ENCODE results near the gene NAA38. TPM values are rescaled to one million over a fixed set of nuclear protein-coding genes. Genes with fewer than 3 reads are reported as not detected.
A peak's percentile ranks its signal among the peaks of the same experiment; 100 is the strongest.

Gene NAA38
- polyA plus RNA-seq = 50.7 TPM
- long read RNA-seq, donor 1, transcript NAA38-201 (2 exons, 999 nt) = minor isoform, 16 of 114 reads
- long read RNA-seq, donor 1, transcript NAA38-205 (3 exons, 852 nt) = major isoform, 20 of 114 reads
- long read RNA-seq, donor 1, partial matches to known transcripts = 45 of 114 reads
- long read RNA-seq, donor 1, other reads (novel, unspliced or antisense) = 30 of 114 reads
- long read RNA-seq, donor 2, transcript NAA38-206 (2 exons, 424 nt) = minor isoform, 6 of 78 reads
- long read RNA-seq, donor 2, transcript NAA38-205 (3 exons, 852 nt) = minor isoform, 24 of 78 reads
- long read RNA-seq, donor 2, transcript NAA38-201 (2 exons, 999 nt) = major isoform, 38 of 78 reads
- long read RNA-seq, donor 2, partial matches to known transcripts = 0 of 78 reads
- long read RNA-seq, donor 2, other reads (novel, unspliced or antisense) = 9 of 78 reads
- long read RNA-seq, donor 3 = 0 reads
- long read RNA-seq, donor 4, transcript NAA38-205 (3 exons, 852 nt) = major isoform, 5 of 9 reads
- long read RNA-seq, donor 4, partial matches to known transcripts = 0 of 9 reads
- long read RNA-seq, donor 4, other reads (novel, unspliced or antisense) = 0 of 9 reads
- long read RNA-seq, donor 5, transcript NAA38-201 (2 exons, 999 nt) = major isoform, 18 of 119 reads
- long read RNA-seq, donor 5, transcript NAA38-205 (3 exons, 852 nt) = minor isoform, 11 of 119 reads
- long read RNA-seq, donor 5, partial matches to known transcripts = 71 of 119 reads
- long read RNA-seq, donor 5, other reads (novel, unspliced or antisense) = 14 of 119 reads
- long read RNA-seq, donor 6, transcript NAA38-205 (3 exons, 852 nt) = major isoform, 26 of 69 reads
- long read RNA-seq, donor 6, transcript NAA38-201 (2 exons, 999 nt) = major isoform, 26 of 69 reads
- long read RNA-seq, donor 6, partial matches to known transcripts = 0 of 69 reads
- long read RNA-seq, donor 6, other reads (novel, unspliced or antisense) = 11 of 69 reads
- long read RNA-seq, donor 7, transcript NAA38-205 (3 exons, 852 nt) = minor isoform, 15 of 168 reads
- long read RNA-seq, donor 7, transcript NAA38-201 (2 exons, 999 nt) = major isoform, 16 of 168 reads
- long read RNA-seq, donor 7, transcript NAA38-206 (2 exons, 424 nt) = minor isoform, 5 of 168 reads
- long read RNA-seq, donor 7, partial matches to known transcripts = 122 of 168 reads
- long read RNA-seq, donor 7, other reads (novel, unspliced or antisense) = 9 of 168 reads
- long read RNA-seq, donor 8, transcript NAA38-201 (2 exons, 999 nt) = minor isoform, 29 of 123 reads
- long read RNA-seq, donor 8, transcript NAA38-206 (2 exons, 424 nt) = minor isoform, 7 of 123 reads
- long read RNA-seq, donor 8, transcript NAA38-205 (3 exons, 852 nt) = major isoform, 43 of 123 reads
- long read RNA-seq, donor 8, partial matches to known transcripts = 21 of 123 reads
- long read RNA-seq, donor 8, other reads (novel, unspliced or antisense) = 21 of 123 reads
- long read RNA-seq, donor 9, transcript NAA38-206 (2 exons, 424 nt) = minor isoform, 6 of 93 reads
- long read RNA-seq, donor 9, transcript NAA38-205 (3 exons, 852 nt) = minor isoform, 34 of 93 reads
- long read RNA-seq, donor 9, transcript NAA38-201 (2 exons, 999 nt) = major isoform, 45 of 93 reads
- long read RNA-seq, donor 9, partial matches to known transcripts = 0 of 93 reads
- long read RNA-seq, donor 9, other reads (novel, unspliced or antisense) = 6 of 93 reads
- long read RNA-seq, donor 10, transcript NAA38-201 (2 exons, 999 nt) = major isoform, 34 of 86 reads
- long read RNA-seq, donor 10, transcript NAA38-206 (2 exons, 424 nt) = minor isoform, 6 of 86 reads
- long read RNA-seq, donor 10, transcript NAA38-205 (3 exons, 852 nt) = minor isoform, 26 of 86 reads
- long read RNA-seq, donor 10, partial matches to known transcripts = 0 of 86 reads
- long read RNA-seq, donor 10, other reads (novel, unspliced or antisense) = 19 of 86 reads
- long read RNA-seq, donor 11, transcript NAA38-201 (2 exons, 999 nt) = minor isoform, 18 of 114 reads
- long read RNA-seq, donor 11, transcript NAA38-205 (3 exons, 852 nt) = major isoform, 20 of 114 reads
- long read RNA-seq, donor 11, transcript NAA38-206 (2 exons, 424 nt) = minor isoform, 6 of 114 reads
- long read RNA-seq, donor 11, partial matches to known transcripts = 60 of 114 reads
- long read RNA-seq, donor 11, other reads (novel, unspliced or antisense) = 8 of 114 reads

- Histone ChIP-seq H3K27ac (ENCODE audit: low read length) (peak within 1 kb of the TSS; percentile 93), H3K4me1 (ENCODE audit: control insufficient read depth, insufficient read depth, low read length) (peaks cover 30% of the 10 kb centered on the region), H3K4me3 (ENCODE audit: low read length) (peak within 1 kb of the TSS; percentile 67), H3K9me3 (ENCODE audit: control insufficient read depth, low read depth, low read length) (peaks cover 3% of the 10 kb centered on the region), H3K27me3 (ENCODE audit: control insufficient read depth, insufficient read depth, low read length) (no peaks in the 10 kb centered on the region), H3K36me3 (ENCODE audit: control insufficient read depth, insufficient read depth, low read length) (peaks cover 36% of the 10 kb centered on the region)
- WGBS (ENCODE audit: insufficient coverage, low lambda C conversion rate) = no CpG with 5 or more reads among the region's 64 CpGs
- peak; percentile 99 to 100 for DNase-seq
Measured at GRCh38 chr17:7856811-7857712, at the start of gene NAA38. Gene NAA38, minus strand, starts transcription at chr17:7857559. Its CDS starts 96 bp downstream, at chr17:7857463.

GRCh38 chr17:7903154-7904103 lies 46.1 kb upstream of the NAA38 start:
- no peak overlapping the region for H3K4me3 ChIP-seq (ENCODE audit: low read length)
- H3K9me3 ChIP-seq (ENCODE audit: control insufficient read depth, low read depth, low read length) = no peaks in the 10 kb centered on the region
- no peak for DNase-seq
- H3K36me3 ChIP-seq (ENCODE audit: control insufficient read depth, insufficient read depth, low read length) = peaks cover 97% of the 10 kb centered on the region
- no peaks in the 10 kb centered on the region for H3K4me1 ChIP-seq (ENCODE audit: control insufficient read depth, insufficient read depth, low read length)
- no peaks in the 10 kb centered on the region for H3K27me3 ChIP-seq (ENCODE audit: control insufficient read depth, insufficient read depth, low read length)
- WGBS (ENCODE audit: insufficient coverage, low lambda C conversion rate) = no CpG with 5 or more reads among the region's 22 CpGs
- no peak overlapping the region for H3K27ac ChIP-seq (ENCODE audit: low read length)

GRCh38 chr17:7897773-7898172 lies 40.4 kb upstream of the NAA38 start:
- H3K4me3 ChIP-seq (ENCODE audit: low read length) = no peak overlapping the region
- no peaks in the 10 kb centered on the region for H3K9me3 ChIP-seq (ENCODE audit: control insufficient read depth, low read depth, low read length)
- WGBS (ENCODE audit: insufficient coverage, low lambda C conversion rate) = 63% methylated on average over 3 of the region's 6 CpGs
- H3K27me3 ChIP-seq (ENCODE audit: control insufficient read depth, insufficient read depth, low read length) = no peaks in the 10 kb centered on the region
- peaks cover 85% of the 10 kb centered on the region for H3K36me3 ChIP-seq (ENCODE audit: control insufficient read depth, insufficient read depth, low read length)
- no peaks in the 10 kb centered on the region for H3K4me1 ChIP-seq (ENCODE audit: control insufficient read depth, insufficient read depth, low read length)
- peak in 1 of 2 donors; percentile 50 for DNase-seq
- no peak overlapping the region for H3K27ac ChIP-seq (ENCODE audit: low read length)

GRCh38 chr17:7897090-7897489 lies 39.7 kb upstream of the NAA38 start:
- H3K36me3 ChIP-seq (ENCODE audit: control insufficient read depth, insufficient read depth, low read length) = peaks cover 81% of the 10 kb centered on the region
- H3K9me3 ChIP-seq (ENCODE audit: control insufficient read depth, low read depth, low read length) = no peaks in the 10 kb centered on the region
- WGBS (ENCODE audit: insufficient coverage, low lambda C conversion rate) = 87% methylated on average over 4 of the region's 13 CpGs
- no peak overlapping the region for H3K4me3 ChIP-seq (ENCODE audit: low read length)
- no peak for DNase-seq
- no peak overlapping the region for H3K27ac ChIP-seq (ENCODE audit: low read length)
- no peaks in the 10 kb centered on the region for H3K27me3 ChIP-seq (ENCODE audit: control insufficient read depth, insufficient read depth, low read length)
- H3K4me1 ChIP-seq (ENCODE audit: control insufficient read depth, insufficient read depth, low read length) = no peaks in the 10 kb centered on the region

DNA sequence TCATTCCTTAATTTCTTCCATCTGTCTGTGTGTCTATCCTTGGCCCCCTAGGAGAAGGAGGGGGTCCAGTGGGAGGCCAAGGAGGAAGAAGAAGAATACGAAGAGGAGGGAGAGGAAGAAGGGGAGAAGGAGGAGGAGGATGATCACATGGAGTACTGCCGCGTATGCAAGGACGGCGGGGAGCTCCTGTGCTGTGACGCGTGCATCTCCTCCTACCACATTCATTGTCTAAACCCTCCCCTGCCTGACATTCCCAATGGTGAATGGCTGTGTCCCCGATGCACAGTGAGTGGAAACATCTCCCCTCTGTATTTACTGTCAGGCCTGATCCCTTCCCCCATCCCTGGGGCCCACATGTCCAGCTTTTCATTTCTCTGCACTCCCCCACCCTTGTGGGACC lies 37.5 kb upstream of the NAA38 start:
- H3K27me3 ChIP-seq (ENCODE audit: control insufficient read depth, insufficient read depth, low read length) = no peaks in the 10 kb centered on the region
- DNase-seq = no peak
- H3K4me3 ChIP-seq (ENCODE audit: low read length) = no peak overlapping the region
- no CpG with 5 or more reads among the region's 8 CpGs for WGBS (ENCODE audit: insufficient coverage, low lambda C conversion rate)
- H3K4me1 ChIP-seq (ENCODE audit: control insufficient read depth, insufficient read depth, low read length) = peaks cover 2% of the 10 kb centered on the region
- no peak overlapping the region for H3K27ac ChIP-seq (ENCODE audit: low read length)
- peaks cover 80% of the 10 kb centered on the region for H3K36me3 ChIP-seq (ENCODE audit: control insufficient read depth, insufficient read depth, low read length)
- no peaks in the 10 kb centered on the region for H3K9me3 ChIP-seq (ENCODE audit: control insufficient read depth, low read depth, low read length)

DNA sequence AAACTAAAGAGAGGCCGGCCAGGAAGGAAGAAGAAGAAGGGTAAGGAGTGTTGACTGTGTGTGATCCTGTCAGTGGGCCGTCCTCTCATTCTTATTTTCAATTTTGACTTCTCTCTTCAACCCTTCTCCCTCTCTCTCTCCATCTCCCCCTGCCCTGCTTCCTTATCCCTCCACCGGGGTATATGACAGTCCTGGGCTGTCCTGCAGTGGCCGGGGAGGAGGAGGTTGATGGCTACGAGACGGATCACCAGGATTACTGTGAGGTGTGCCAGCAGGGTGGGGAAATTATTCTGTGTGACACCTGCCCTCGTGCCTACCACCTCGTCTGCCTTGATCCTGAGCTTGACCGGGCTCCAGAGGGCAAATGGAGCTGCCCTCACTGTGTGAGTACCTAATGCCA lies 36.9 kb upstream of the NAA38 start:
- peaks cover 8% of the 10 kb centered on the region for H3K4me1 ChIP-seq (ENCODE audit: control insufficient read depth, insufficient read depth, low read length)
- no peaks in the 10 kb centered on the region for H3K27me3 ChIP-seq (ENCODE audit: control insufficient read depth, insufficient read depth, low read length)
- no peaks in the 10 kb centered on the region for H3K9me3 ChIP-seq (ENCODE audit: control insufficient read depth, low read depth, low read length)
- H3K4me3 ChIP-seq (ENCODE audit: low read length) = no peak overlapping the region
- DNase-seq = no peak
- H3K36me3 ChIP-seq (ENCODE audit: control insufficient read depth, insufficient read depth, low read length) = peaks cover 74% of the 10 kb centered on the region
- WGBS (ENCODE audit: insufficient coverage, low lambda C conversion rate) = no CpG with 5 or more reads among the region's 9 CpGs
- H3K27ac ChIP-seq (ENCODE audit: low read length) = no peak overlapping the region

DNA sequence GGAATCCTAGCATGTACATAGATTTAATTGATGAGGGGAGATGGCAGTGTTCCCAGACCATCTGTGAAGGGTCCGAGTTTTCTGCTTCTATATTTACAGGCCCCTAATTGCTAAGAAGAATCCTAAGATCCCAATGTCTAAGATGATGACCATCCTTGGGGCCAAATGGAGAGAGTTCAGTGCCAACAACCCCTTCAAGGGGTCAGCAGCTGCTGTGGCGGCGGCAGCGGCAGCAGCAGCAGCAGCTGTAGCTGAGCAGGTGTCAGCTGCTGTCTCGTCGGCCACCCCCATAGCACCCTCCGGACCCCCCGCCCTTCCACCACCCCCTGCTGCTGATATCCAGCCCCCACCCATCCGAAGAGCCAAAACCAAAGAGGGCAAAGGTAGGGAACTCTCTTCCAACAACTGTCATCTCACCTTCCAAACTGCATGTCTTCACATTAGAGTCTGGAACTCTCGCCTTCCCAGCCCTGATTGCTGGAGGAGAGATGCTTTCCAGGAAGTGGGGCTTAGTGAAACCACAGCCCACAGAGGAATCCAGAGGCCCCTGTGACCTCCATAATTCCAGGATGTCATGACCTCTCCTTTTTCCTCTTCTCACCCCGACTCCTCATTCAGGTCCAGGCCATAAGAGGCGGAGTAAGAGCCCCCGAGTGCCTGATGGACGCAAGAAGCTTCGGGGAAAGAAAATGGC lies 36.0 kb upstream of the NAA38 start:
- Histone ChIP-seq H3K9me3 (ENCODE audit: control insufficient read depth, low read depth, low read length) (no peaks in the 10 kb centered on the region), H3K27me3 (ENCODE audit: control insufficient read depth, insufficient read depth, low read length) (no peaks in the 10 kb centered on the region), H3K4me1 (ENCODE audit: control insufficient read depth, insufficient read depth, low read length) (peaks cover 17% of the 10 kb centered on the region), H3K27ac (ENCODE audit: low read length) (no peak overlapping the region), H3K36me3 (ENCODE audit: control insufficient read depth, insufficient read depth, low read length) (peaks cover 65% of the 10 kb centered on the region), H3K4me3 (ENCODE audit: low read length) (no peak overlapping the region)
- WGBS (ENCODE audit: insufficient coverage, low lambda C conversion rate) = 90% methylated on average over 3 of the region's 15 CpGs
- no peak for DNase-seq
